ENCODE results near the gene NDUFS4. TPM values are rescaled to one million over a fixed set of nuclear protein-coding genes. Genes with fewer than 3 reads are reported as not detected.
"Not testable (repeated sequence)": the region's sequence is repeated elsewhere in the genome, so short reads cannot be mapped to it uniquely, and the experiment has no call there.

Gene NDUFS4
- total RNA-seq, 1 experiment from 2014 or later, result 62.3 TPM

DNA sequence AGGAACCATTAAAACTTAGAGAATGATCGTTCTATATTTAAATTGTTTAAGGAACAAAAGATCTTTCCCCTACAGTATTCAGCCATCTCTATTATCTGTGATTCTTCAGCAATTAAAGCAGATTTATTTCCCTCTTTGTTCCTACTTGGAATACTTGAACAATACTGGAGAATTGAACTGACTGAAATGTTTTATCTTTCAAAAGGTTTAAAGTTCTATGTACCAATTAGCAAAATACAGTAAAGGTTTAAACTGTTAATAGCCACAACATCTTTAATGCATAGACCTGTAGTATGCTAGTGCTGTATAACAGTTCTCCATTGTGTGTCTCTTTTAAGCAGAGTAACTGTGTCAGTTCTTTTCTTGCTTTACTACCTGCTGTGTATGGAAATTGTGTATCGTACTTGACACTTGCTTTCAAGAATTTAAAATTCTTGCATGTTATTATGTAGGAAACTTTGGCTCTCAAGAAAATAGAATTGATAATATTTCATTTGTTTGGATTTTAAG is 54.0 kb downstream of the NDUFS4 start:
- DNase-seq (ENCODE audit: low read depth), result no peak
- in situ Hi-C loops (cut with HindIII; ENCODE audit: low pct_unique_long_range_greater_than_20kb, low sequenced_read_pairs), result no loop called here

DNA sequence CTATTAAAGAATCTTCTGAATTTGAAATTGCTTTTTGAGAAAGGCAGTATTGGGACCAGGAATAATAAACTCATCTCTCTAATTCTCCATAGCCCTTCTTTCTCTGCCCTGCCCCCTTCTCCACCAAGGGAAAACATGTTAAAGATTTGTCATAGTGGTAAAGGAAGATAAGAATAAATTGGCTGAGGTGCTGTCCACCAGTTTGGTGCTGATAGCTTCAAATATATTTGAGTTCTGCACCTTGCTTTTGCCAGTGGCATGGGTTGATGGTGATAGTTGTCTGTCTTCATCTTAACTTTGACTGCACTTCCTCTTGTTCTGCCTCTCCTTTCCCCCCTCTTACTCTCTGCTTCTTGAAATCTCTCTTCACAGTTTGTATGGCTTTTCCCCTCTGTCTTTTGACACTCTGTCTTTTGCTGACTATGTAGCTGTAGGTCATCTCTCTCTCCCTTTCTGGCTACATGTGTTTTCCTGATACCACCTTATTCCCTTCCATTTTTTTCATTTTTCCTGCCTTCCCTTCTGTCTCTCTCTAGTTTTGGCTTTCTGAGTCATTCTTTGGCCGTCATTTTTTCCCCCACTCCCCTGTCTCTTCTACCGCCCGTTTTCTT is 56.6 kb downstream of the NDUFS4 start:
- in situ Hi-C loops (cut with HindIII; ENCODE audit: low pct_unique_long_range_greater_than_20kb, low sequenced_read_pairs), result no loop called here
- DNase-seq (ENCODE audit: low read depth), result peak; percentile 8

DNA sequence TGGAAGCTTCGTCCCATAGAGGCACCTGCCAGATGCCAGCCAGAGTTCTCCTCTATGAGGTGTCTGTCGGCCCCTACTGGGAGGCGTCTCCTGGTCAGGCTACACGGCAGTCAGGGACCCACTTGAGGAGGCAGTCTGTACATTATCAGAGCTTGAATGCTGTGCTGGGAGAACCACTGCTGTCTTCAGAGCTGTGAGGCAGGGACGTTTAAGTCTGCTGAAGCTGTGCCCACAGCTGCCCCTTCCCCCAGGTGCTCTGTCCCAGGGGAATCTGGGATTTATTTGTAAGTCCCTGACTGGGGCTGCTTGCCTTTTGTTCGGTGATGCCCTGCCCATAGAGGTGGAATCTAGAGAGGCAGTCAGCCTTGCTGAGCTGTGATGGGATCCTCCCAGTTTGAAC is 70.8 kb downstream of the NDUFS4 start:
- in situ Hi-C loops (cut with HindIII; ENCODE audit: low pct_unique_long_range_greater_than_20kb, low sequenced_read_pairs), result no loop called here
- no peak for DNase-seq (ENCODE audit: low read depth)

- in situ Hi-C loops (cut with HindIII; ENCODE audit: low pct_unique_long_range_greater_than_20kb, low sequenced_read_pairs), result no loop called here
- DNase-seq (ENCODE audit: low read depth), result no peak
Observed at GRCh38 chr5:53642061-53642460, 81.6 kb downstream of the NDUFS4 start.

DNA sequence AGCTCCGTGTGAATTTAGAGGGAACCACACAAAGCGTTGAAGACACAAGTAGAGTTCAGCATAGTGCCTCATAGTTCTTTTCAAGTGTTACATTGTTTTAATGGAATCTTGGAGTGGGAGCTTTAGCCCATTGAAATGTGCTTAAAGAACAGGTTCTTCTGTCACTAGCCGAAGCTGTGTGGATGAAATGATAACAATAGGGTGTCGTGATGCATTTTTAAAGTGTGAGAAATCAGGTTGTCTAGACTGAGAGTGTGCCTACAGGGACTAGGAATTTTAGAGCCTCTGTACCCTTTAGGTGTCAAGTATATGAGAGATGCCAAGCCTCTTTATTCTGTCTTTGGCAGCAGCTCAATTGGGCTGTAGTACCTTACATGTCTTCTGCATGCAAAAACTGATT is 83.0 kb downstream of the NDUFS4 start:
- in situ Hi-C loops (cut with HindIII; ENCODE audit: low pct_unique_long_range_greater_than_20kb, low sequenced_read_pairs), result no loop called here
- DNase-seq (ENCODE audit: low read depth), result no peak

GRCh38 chr5:53645078-53645477 is 84.6 kb downstream of the NDUFS4 start:
- DNase-seq (ENCODE audit: low read depth), result no peak
- in situ Hi-C loops (cut with HindIII; ENCODE audit: low pct_unique_long_range_greater_than_20kb, low sequenced_read_pairs), result no loop called here

GRCh38 chr5:53649352-53649751 is 88.9 kb downstream of the NDUFS4 start:
- in situ Hi-C loops (cut with HindIII; ENCODE audit: low pct_unique_long_range_greater_than_20kb, low sequenced_read_pairs), result no loop called here
- no peak for DNase-seq (ENCODE audit: low read depth)

- in situ Hi-C loops (cut with HindIII; ENCODE audit: low pct_unique_long_range_greater_than_20kb, low sequenced_read_pairs); DNase-seq (ENCODE audit: low read depth): not testable (repeated sequence)
Observed at GRCh38 chr5:53660573-53660972, 100.1 kb downstream of the NDUFS4 start.

DNA sequence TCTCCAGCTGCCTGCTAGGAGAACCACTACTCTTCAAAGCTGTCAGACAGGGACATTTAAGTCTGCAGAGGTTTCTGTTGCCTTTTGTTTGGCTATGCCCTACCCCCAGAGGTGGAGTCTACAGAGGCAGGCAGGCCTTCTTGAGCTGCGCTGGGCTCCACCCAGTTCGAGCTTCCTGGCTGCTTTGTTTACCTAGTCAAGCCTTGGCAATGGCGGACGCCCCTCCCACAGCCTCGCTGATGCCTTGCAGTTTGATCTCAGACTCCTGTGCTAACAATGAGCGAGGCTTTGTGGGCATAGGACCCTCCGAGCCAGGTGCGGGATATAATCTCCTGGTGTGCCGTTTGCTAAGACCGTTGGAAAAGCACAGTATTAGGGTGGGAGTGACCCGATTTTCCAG is 104.9 kb downstream of the NDUFS4 start:
- in situ Hi-C loops (cut with HindIII; ENCODE audit: low pct_unique_long_range_greater_than_20kb, low sequenced_read_pairs), result not testable (repeated sequence)
- DNase-seq (ENCODE audit: low read depth), result peak; percentile 77

GRCh38 chr5:53667621-53668020 is 107.2 kb downstream of the NDUFS4 start:
- DNase-seq (ENCODE audit: low read depth), result no peak
- in situ Hi-C loops (cut with HindIII; ENCODE audit: low pct_unique_long_range_greater_than_20kb, low sequenced_read_pairs), result no loop called here

DNA sequence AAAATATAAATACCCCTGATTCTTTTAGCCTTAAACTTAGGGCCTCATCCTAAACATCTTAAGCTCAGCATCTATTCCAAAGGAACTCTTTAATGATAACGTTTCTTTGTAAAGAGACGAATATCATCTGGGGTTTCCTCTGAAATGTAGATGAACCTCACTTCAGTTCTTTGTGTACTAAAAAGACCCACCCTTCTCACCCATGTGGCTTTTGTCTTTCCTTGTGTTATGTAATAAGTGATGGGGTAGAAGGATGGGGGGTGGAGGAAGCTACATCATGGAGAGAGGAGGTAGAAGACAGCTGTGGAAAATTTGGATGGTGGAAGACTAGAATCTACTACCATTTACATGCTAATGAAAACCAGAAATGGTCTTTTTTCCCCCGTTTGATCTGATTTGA is 111.0 kb downstream of the NDUFS4 start:
- no peak for DNase-seq (ENCODE audit: low read depth)
- in situ Hi-C loops (cut with HindIII; ENCODE audit: low pct_unique_long_range_greater_than_20kb, low sequenced_read_pairs), result no loop called here

- in situ Hi-C loops (cut with HindIII; ENCODE audit: low pct_unique_long_range_greater_than_20kb, low sequenced_read_pairs), result no loop called here
Observed at GRCh38 chr5:53674121-53674520, 113.7 kb downstream of the NDUFS4 start.

GRCh38 chr5:53677632-53678031 is 117.2 kb downstream of the NDUFS4 start:
- DNase-seq (ENCODE audit: low read depth), result no peak
- in situ Hi-C loops (cut with HindIII; ENCODE audit: low pct_unique_long_range_greater_than_20kb, low sequenced_read_pairs), result no loop called here

More at GRCh38 chr5:53674121-53674520, 113.7 kb downstream of the NDUFS4 start:
- no peak for DNase-seq (ENCODE audit: low read depth)

GRCh38 chr5:53678981-53679660 is 118.7 kb downstream of the NDUFS4 start:
- no peak for DNase-seq (ENCODE audit: low read depth)

DNA sequence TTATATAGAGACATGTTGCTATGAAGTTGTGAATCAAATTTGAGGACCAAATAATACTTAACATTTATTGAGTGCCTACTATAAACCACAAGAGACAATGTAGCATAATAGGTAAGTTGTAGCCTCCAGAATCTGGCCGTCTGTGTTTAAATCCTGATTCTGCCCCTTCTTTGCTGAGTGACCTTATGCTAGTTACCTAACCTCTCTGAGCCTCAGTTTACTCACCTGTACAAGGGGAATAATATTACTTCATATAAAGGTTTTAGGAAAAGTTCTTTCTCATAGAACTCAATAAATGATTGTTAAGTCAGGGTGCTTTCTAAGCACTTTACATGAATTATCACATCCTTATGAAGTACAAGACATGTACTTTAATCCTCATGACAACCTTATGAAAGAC is 120.6 kb downstream of the NDUFS4 start:
- DNase-seq (ENCODE audit: low read depth), result no peak
- in situ Hi-C loops (cut with HindIII; ENCODE audit: low pct_unique_long_range_greater_than_20kb, low sequenced_read_pairs), result no loop called here

More at GRCh38 chr5:53678981-53679660, 118.7 kb downstream of the NDUFS4 start:
- in situ Hi-C loops (cut with HindIII; ENCODE audit: low pct_unique_long_range_greater_than_20kb, low sequenced_read_pairs), result no loop called here

DNA sequence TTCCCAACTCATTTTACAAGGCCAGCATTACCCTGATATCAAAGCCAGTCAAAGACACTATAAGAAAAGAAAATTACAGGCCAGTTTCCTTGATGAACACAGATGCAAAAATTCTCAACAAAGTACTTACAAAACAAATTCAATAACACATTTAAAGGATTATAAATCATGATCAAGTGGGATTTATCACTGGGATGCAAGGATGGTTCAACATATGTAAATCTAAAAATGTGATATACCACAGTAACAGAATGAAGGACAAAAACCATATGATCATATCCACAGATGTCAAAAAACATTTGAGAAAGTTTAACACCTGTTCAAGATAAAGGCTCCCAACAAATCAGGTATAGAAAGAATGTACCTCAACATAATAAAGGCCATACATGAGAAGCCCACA is 130.6 kb downstream of the NDUFS4 start:
- DNase-seq (ENCODE audit: low read depth), result no peak
- in situ Hi-C loops (cut with HindIII; ENCODE audit: low pct_unique_long_range_greater_than_20kb, low sequenced_read_pairs), result no loop called here

DNA sequence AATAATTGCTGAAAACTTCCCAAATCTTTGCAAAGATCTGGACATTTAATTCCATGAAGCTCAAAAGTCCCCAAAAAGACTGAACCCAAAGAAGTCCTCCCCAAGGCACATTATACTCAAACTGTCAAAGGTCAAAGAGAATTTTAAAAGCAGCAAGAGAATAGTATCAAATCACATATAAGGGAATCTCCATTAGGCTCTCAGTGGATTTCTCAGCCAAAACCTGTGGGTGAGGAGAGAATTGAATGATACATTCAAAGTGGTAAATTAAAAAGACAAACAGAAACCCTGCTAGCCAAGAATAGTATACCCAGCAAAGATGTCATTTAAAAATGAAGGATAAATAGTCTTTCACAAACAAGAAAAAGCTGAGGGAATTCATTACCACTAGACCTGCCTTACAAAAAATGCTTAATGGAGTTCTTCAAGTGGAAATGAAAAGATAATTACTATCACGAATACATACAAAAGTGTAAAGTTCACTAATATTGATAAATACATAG is 134.1 kb downstream of the NDUFS4 start:
- in situ Hi-C loops (cut with HindIII; ENCODE audit: low pct_unique_long_range_greater_than_20kb, low sequenced_read_pairs), result no loop called here
- DNase-seq (ENCODE audit: low read depth), result no peak

DNA sequence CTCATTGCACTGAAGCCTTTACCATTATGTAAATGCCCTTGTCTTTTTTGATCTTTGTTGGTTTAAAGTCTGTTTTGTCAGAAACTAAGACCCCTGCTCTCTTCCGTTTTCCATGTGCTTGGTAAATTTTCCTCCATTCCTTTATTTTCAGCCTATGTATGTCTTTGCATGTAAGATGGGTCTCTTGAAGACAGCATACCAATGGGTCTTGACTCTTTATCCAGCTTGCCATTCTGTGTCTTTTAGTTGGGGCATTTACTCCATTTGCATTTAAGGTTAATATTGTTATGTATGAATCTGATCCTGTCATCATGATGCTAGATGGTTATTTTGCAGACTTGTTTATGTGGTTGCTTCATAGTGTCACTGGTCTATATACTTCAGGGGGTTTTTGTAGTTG is 150.0 kb downstream of the NDUFS4 start:
- in situ Hi-C loops (cut with HindIII; ENCODE audit: low pct_unique_long_range_greater_than_20kb, low sequenced_read_pairs); DNase-seq (ENCODE audit: low read depth): not testable (repeated sequence)

DNA sequence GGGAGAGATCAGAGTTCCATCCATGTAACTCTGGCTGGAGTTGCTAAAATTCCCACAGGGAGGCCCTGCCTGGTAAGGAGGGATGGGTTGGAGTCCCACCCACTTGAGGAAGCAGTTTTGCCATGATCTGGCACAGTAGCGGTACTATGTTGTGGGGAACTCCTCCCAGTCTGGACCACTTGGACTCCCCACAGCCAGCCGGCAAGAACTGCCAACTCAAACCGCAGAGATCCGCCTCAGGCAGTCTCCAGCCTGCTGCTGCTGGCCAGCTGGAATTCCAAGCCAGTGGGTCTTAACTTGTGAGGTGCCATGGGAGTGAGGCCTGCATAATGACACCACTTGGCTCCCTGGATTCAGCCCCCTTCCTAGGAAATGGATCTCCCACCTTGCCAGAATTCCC is 151.9 kb downstream of the NDUFS4 start:
- no peak for DNase-seq (ENCODE audit: low read depth)
- in situ Hi-C loops (cut with HindIII; ENCODE audit: low pct_unique_long_range_greater_than_20kb, low sequenced_read_pairs), result no loop called here
